GM18907 (cell line): ENCODE data around the gene RXRA.
A peak's percentile ranks its signal among the peaks of the same experiment; 100 is the strongest.

Source experiments
- ATAC-seq: cut with Tn5 transposase; IDR thresholded peaks from one replicate; pipeline ENCODE4 v1.9.1; 2021; ENCODE audit warnings: mild to moderate bottlenecking, moderate library complexity; ENCODE audit not compliant: unreplicated experiment

The RXRA gene

DNA sequence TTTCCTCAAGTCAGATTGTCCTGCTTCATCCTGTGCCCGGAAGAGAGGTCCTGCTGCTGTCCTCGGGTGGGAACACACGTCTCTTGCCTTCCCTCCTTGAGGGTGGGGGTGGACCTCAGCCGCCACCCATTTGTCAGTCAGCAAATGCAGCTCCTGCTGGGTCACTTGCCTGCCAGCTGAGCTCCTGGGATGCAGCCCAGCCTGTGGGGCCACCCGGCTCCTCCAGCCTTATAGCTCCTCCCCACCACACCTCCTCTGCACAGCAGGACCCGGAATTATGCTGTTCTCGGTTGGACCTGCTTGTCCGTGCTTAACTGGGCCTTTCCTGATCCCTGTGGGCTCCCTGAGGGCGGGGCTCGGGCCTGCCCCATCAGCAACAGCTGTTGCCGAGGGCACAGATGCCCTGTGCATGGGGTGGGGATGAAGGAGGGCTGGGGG lies 52.7 kb downstream of the RXRA start:
- no peak for ATAC-seq

DNA sequence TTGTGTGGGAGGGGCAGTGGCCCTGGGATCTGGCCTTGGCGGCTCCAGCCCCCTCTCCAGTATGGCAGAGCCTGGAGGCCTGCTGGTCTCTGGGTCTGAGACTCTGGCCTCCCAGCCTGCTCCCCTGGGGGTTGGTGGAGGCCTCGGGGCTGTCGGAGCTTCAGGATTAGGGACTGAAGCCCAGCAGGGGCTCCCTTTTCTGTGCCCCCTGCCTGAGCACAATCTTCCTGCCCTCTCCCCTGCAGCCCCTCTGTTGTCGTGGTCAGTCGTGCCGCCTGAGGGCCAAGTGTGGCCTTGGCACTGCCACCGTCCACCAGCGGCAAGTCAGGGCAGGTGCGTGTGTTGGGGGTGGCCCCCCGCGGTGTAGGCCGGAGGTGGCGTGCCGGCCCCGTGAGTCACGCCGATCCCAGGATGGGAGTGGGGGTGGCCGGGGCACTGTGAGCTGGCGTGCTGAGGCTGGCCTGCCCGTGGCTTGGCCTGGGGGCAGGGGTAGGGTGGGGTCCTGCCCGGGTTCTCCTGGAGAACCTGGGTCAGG lies 53.6 kb downstream of the RXRA start:
- ATAC-seq, result no peak

DNA sequence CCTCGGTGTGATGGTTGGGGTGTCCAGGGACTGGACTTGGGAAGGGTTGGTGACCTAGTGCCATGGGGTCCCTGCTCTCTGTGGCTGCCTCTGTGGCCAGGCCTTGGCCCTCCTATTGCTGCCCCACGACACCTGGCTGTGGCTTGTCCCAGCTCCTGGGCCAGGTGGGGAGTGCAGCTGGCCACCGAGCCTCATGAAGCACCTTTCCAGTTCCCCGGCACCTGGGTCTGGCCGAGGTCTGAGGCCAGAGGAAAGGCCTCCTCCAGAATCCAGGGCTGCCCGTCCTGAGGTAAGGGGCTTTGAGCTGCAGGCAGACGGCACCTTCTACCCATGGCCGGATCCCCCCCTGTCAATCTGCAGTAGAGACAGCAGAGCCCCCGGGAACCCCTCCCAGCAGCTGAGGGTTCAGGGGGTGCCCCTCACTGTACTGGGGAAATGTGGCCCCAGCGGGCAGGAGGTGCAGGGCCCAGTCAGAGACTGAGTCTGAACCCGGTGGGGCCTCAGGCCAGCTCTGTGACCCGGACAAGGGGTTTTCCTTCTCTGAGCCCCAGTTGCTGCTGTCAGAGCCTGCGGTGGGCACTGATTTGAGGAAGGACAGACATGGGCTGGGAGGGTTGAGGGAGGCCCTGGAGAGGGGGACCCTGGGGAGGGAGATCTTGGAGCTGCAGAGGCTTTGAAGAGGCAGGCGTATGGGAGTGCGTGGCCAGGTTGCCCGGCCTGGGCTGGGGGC lies 54.5 kb downstream of the RXRA start:
- no peak for ATAC-seq

DNA sequence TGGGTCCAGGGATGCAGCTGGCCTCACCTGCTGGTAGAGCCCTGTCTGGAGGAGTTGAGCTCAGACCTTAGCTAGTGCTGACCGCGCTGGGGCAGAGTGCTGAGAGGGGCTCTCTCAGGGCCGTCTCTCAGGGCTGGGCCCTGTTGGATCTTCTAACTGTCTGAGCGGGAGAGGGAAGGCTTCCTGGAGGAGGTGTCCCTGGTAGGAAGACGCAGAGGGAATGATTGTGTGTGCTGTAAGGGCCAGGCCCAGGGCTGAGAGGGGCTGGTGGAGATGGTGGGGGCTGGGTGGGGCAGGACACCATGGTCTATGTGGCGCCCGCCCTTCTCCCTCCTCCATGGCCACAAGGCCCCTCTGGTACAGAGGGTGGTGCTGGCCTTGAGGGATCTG lies 55.0 kb downstream of the RXRA start:
- ATAC-seq, result no peak

DNA sequence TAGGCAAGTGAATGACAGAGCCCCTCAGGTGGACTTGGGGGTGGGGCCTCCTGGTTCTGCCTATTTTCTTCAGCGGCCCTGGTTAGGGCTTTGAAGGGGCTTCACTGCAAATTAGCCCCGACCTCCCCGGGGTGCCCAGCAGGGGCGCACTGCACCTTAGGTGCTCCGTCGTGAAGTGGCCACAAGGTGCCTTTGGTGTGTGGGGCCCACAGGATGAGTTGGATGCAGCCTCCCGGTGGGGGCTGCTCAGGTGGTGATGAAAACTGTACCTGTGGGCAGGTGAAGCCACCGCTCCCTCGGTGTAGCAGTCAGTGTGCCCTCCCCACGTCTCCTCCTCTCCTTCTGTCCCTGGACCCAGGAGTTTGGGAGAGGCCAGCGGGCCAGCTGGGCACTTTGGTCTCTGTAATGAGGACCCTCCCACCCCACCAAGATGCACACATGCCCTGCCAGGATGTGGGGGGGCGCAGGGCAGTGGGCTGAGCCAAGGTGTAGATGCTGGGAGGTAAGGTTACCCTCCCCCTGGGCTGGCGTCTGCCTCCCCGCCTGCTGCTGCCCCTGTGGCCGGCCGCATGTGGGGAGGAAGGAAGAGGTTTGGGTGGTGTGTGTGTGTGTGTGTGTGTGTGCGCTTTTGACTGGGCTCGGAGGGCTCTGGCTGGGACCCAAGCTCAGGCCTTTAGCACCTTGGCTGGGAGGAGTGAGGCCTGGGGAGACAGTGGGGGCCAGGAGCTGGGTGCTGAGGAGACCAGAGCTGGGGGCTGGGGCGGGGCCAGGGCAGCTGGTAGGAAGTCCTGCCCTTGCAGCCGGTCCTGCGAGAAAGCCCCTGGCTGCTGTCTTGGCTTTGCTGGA lies 55.6 kb downstream of the RXRA start:
- no peak for ATAC-seq

DNA sequence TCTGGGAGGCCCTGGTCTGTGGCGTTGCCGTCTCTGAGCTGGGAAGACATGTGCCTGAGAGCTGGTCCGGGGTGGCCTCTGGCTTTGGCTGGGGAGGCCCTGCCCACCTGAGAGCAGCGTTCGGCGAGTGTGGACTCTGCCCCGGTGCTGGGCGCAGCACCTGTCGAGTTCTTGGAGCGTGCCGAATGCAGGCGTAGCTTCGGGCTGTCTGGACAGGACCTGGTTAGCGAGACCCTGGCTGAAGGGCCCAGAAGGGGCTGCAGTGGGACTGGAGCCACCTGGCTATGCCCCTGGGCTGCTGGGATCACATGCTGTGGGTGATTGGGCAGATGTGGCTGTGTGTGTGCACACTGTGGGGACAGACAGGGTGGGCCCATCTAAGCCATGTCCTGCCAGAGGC lies 56.5 kb downstream of the RXRA start:
- ATAC-seq, result no peak

DNA sequence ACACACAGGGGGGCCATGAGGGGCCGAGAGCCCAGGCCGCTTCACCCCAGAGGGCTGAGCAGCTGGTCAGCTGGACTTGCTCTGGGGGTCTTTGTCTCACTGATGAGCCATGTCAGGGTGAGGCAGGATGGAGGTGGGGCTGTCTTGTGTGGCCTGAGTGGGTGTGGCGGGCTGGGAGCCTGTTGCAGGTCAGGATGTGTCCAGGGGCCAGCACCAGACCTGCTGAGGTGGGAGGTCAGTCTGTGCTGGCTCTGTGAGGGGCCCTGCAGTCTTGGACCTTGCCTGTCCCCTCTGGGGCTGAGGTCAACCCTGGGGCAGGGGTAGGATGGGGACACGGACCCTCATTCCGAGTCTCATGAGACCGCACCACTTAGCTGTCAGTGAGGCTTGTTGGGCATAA lies 56.9 kb downstream of the RXRA start:
- ATAC-seq, result no peak

DNA sequence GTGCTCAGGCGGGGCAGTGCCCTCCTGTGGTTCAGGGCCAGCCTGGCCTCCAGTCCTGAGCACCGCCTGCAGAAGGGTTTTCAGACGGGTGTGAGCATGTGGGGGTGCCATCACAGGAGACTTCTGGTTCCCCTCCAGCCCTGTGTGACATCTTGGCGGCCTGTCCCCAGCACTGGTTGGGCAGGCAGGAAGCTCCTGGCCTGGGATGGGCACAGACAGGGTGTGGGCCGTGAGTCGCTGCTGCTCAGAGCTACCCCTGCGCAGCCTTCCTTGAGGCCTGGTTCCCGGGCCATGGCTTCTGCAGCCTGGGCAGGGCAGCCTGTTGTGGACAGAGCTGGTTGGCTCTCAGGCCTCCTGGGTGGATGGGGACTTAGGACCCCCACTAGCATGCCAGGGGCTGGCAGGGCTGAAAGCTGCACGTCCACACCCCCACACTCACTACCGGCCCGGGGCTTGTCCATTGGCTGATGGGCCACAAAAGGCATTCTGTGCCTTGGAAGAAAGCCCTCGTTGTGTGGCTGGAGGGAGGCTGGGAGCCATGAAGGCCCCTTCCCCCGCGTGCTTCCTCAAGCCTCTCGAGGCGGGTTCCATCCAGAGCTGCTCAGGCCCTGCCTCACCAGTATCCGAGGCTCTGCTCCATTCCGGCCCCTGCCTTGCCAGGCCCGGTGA lies 58.7 kb downstream of the RXRA start:
- ATAC-seq, result no peak

DNA sequence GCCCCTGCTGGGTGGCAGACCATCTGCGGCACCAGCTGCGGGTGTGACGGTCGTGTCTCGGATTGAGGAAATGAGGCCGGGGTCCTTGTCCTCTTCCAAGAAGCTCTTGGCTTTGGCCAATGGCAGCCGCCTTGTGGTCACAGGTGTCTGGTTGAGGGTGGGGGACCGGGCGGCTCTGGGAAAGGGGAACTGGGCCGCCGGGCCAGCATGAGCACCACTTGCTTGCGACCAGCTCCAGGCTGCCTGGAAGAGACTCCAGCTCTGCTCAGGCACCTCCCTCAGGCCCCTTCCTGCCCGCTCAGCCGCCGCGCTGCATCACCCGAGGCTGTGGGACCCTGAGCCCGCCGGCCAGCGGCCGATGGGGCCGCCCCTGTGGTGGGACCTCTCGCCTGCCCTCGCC lies 59.7 kb downstream of the RXRA start:
- no peak for ATAC-seq

DNA sequence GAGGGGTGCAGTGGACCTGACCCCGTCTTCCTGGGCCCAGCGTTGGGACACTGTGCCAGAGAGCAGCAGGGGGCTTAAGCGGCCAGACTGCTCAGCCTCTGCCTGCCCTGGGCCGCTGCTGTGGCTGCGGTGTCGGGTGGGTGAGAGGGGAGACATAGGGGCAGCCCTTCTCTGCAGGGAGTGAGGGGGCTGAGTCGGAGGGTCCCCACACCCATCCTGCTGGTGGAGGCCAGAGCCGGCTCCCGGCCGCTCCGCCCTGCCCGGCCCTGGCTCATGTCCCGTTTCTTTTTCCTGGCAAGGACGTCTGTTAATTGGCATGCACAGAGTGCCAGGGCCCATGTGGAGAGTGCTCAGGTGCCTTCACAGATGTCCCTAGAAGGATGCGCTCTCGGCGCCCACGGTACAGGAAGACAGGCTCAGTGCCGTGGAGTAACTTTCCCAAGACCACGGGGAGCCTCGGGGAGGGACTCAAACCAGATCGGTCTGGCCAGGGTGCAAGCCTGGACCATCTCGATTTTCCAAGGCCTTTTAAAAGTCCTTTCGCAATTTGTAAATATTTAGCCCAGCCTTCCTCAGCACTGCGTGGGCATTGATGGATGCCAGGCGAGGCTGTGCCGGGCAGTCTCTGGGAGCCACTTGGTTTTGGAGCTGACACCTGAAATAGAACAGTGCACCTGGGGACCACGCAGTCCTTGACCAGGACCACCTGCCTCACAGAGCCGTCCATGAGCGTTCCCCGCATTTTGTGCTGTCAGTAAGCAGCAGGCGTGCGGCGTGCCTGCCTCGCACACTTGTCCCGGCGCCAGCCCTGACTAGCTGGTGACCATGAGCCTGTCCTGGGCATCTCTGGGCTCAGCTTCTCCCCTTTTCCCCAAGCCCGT lies 60.9 kb downstream of the RXRA start:
- no peak for ATAC-seq

DNA sequence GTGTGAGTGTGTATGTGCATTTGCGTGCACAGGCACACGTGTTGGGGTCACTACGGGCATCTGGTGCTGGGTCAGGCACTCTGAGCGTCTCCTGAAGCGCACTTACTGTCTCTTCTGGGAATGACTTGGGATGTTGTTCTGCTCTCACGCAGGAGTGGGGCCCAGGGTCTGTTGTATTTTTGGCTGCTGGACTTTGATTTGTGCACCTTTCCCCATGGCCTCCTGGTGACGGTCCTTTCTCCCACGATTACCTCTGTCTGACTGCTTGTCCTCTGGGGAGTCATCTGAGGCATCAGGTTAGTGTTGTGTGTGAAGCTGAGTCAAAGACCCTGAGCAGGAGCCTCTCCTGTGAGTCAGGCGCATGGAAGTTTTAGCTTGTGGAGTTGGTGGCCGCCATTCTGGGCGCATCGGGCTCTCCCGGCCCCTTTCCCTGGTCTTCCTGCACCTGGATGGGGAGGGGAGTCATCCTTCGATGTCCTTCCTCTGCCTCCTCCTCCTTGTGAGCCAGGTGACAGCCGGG lies 62.1 kb downstream of the RXRA start:
- no peak for ATAC-seq

DNA sequence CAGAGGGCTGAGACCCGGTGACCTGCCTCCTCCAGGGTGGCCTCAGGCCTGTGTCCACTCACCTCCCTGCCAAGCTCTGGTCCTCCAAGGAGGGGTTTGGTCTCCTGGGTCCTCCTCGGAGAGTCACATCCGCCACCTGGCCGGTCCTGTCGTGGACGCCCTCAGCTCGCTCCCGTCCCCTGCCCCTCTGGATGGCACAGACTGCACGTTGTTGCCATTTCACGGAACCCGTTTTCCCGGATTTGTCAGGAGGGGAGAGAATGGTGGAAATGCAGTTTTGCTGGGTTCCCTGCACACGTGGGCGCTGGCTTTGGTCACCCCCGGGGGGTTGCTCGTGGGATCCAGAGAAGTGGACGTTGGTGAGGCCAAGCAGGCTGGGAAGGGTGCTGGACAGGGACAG lies 62.7 kb downstream of the RXRA start:
- no peak for ATAC-seq

DNA sequence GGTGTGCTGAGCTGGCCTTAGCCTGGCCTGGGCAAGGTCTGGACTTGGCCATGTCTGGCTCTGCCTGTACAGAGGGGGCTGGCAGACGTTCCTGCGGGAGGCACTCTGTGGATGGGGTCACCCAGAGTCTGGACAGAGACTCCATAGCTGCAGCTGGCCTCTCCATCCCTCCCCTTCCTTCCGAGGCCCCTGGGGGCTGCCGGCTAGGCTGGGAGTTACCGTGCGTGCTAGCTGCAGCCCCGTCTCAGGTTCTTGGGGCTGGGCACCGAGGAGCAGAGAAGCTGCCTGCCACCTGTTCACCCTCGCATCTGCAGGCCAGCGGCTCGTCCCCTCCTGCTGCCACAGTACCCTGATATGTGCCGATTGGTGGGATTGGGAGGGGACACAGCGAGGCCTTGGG lies 63.4 kb downstream of the RXRA start:
- ATAC-seq, result no peak

DNA sequence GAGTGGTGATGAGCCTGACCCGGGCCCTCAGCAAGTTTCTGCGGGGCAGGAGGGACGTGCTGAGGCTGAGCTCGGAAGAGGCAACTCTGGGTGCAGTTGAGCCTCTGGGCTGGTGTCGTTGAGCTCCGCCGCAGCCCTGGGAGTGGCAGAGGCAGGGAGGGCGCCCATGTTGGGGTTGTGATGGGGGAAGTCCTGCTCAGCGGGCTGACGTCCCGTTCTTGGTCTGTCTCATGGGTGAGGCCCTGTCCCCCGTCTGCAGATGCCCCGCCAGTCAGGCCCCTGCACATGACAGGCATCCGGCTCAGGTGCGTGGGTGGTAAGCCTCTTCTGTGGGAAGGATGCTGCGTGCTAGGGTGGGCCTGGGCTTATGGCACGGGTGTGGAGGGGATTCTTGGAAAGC lies 64.3 kb downstream of the RXRA start:
- peak; percentile 31 for ATAC-seq

DNA sequence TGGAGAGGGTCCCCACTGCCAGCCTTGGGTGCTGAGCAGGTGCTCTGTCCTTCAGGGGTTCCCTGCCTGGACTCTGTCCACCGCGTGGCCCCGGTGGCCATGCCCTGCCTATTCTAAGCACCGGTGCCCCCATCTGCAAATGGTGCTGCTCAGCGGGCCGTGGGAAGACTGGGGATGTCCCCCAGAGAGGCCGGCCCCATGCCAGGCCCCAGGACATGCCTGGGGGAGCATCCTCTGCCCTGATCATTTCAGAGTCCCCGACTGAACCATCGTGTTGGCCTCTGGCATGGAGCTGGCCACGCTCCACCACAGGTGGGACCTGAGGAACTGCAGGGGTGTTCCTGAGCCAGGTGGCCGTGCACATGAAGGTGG lies 64.7 kb downstream of the RXRA start:
- ATAC-seq, result peak; percentile 38

DNA sequence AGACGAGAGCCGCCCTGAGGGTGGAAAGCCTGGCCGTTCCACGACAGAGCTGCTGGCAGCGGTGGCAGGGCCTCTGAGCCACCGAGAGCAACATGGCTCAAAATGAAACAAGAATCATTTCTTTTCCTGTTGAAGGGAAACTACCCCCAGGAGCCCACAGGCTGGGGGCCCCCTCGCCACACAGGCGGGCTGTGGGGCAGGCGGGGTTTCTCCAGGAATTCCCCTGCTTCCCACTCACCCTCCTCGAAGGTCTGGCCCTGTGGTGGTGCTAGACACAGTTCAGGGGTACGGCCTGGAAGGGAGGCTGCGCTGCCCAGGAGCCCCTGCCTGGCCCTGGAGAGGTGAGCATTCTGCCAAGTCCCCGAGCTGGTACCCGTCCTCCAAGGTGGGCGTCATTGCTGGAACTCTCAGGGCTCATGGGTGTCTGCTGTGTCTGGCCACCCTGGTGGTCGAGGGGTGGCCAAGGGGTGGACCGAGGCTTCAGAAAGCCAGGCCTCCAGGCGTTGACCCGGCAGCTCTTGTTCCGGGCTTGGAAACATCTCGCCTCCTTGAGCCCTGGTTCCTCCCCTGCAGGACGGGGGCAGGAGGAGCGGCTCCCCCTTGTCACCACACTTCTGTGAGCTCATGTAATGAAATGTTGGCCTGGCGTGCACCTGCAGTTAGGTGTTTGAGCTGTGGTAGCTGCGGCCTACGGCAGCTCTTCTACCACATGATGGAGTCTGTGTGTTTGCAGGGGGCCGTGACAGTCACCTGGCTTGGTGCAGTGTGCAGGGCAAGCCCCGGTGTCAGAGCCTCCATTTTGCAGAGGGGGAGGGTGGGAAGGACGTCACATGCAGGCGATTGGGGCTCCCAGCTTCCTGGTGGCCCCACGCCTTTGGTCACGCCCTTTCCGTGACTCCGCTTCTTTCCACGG lies 65.3 kb downstream of the RXRA start:
- peak; percentile 46 for ATAC-seq

DNA sequence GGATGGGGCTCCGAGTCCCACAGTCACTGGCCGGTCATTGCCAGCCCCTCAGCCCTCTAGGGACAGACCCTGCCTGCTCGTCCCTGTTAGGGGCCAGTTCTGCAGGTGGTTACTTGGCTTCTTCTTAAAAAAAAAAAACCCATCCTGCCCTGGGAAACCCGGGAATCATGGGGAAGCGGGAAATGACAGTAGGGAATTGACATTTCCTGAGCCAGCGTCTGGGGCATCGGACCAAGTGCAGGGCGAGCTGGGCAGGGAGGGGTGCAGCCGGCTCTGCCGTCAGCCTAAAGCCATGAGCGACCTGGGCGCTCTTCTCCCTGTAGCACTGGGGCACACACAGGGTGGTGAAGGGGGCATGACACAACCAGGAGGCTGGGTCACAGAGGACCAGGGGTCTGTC lies 66.6 kb downstream of the RXRA start:
- ATAC-seq, result no peak

DNA sequence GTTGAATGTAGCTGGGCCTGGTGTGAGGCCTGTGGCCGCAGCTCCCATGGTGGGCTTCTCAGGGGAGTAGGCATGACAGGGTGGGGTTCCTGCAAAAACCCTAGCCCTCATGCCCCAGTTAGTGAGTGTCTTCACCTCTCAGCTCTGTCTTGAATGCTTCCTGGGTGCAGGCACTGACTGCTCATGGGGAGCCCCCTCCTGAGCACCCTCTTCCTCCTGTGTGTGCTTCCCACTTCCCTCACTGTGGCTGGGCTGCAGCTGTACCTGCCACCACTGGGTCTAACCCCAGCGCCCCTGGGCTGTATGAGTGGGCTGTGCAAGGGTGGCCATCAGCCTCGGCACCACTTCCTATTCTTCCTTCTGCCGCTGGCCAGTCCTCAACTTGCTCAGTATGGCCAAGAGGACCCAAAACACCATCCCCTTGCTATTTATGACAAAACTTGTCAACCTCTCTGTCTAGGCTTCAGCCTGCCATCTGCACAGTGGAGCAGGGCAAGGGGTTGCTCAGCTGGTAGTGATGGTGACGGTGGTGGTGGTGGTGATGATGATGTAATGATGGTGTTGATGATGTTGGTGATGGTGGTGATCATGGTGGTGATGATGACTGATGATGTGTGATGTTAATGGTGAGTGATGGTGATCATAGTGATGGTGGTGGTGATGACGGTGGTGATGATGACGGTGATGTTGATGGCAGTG lies 67.5 kb downstream of the RXRA start:
- ATAC-seq, result no peak

DNA sequence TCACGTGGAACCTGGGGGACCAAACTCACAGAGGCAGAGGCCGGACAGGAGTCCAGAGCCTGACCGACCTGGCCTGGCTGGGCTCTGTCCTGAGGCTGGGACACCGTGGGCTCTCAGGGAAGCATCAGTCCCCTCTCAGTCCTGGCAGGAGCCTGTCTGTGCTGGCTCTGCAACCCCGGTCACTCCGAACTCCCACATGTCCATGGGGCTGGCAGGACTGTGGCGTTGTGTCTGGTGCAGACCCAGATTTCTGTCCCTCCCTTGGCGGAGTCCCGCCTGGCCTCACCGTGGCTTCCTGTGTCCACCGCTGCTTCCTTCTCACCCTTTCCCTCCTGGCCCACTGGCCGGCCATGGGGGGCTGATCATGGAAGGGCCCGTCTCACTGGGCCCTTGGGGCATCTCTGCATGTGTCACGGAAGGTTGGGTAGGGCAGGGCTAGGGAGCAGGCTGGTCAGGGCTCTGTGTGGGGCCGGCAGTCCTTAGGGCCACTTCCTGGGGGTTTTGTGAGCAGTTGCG lies 68.8 kb downstream of the RXRA start:
- ATAC-seq, result no peak
